ENCODE results near the gene MIOX.

Gene MIOX

DNA sequence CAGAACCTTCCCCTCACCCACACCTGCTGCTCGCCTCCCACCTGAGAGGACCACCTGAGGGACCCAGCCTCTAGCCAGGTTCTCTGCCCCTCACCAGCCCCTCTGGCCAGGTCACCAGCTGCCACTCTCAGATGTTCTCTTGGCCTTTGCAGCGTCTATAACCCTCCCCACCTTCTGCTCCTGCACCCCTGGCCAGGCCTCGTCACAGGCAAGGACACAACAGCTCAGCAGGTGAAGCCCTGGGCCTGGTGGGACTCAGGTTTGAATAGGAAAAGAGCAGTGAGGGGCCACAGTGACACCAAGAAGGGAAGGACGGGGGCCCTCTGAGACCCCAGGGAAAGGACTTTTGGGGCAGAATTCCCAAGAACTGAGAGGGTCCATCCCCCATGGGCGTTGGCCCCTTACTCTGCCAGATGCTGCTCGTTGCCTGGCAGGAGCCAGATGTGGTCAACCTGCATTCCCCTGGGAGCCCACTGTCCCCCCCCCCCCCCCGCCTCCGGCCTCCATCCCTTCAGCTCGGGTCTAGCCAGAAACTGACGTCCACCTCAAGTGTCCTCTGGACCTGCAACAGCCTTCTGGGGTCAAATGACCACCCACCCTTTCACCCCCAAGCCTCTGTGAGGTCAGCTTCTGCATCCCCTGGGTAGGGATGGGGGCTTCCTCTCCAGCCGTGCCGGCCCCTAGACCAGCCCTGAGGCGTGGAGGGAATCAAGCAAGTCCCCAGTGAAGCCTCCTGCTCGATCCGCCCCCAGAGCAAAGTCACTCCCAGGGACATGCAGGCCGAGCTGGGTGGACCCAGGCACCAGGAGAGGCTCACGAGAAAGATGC lies 40.6 kb upstream of the MIOX start:
- in situ Hi-C loops (cut with MboI; ENCODE audit: low sequenced_read_pairs) = no loop called here
- Histone ChIP-seq H3K9me3 (no peaks in the 10 kb centered on the region), H3K36me3 (replicated peaks) (peaks cover 54% of the 10 kb centered on the region)

DNA sequence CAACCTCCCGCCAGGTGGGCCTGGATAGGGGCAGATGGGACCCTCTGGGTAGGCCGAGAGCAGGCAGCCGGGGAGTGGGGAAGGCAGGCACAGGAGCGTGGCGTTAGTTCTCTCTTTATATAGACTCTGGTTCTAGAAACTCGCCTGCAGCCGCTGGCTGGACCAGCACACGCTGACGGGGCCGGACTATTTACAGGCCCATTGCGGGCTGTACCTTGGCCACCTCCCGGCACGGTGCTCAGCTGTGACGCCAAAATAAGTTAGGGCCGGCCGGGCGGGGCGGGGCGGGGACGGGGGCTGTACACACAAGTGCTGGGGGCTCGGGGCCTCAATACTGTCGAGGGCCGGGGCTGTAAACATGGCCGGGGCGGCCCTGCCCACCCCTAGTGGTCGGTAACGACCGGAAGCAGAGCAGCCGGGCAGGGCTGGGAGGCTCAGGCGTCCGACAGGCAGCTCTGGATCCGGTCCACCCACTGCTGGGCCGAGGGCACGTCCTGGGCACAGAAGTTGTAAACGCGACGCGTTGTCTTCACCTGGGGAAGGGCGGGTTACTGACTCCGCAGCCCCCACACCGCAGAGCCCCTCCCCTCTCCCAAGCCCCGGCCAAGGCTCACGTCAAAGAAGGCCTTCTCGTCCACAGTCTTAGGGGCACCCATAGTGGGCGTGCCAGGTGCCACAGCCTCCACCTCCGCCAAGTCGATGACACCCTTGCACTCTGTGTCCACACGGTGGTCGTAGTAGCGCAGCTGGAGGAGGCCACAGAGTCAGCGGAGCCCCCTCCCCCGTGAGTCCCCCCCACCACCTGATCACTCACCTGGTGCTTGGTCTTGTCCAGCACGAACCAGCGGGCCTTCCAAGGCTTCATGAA lies 39.7 kb upstream of the MIOX start:
- in situ Hi-C loops (cut with MboI; ENCODE audit: low sequenced_read_pairs) = no loop called here
- no peak overlapping the region for H3K4me3 ChIP-seq
- H3K27me3 ChIP-seq (ENCODE audit: low read depth) = no peaks in the 10 kb centered on the region
- peaks cover 51% of the 10 kb centered on the region for H3K36me3 ChIP-seq (replicated peaks)
- H3K4me1 ChIP-seq = no peaks in the 10 kb centered on the region
- no peaks in the 10 kb centered on the region for H3K9me3 ChIP-seq
- no peak for DNase-seq (ENCODE audit: low spot score in 2 of 2)

More for the DNA sequence above, 40.6 kb upstream of the MIOX start:
- DNase-seq (ENCODE audit: low spot score in 2 of 2) = no peak
- Histone ChIP-seq H3K4me1 (no peaks in the 10 kb centered on the region), H3K4me3 (no peak overlapping the region), H3K27me3 (ENCODE audit: low read depth) (no peaks in the 10 kb centered on the region)

DNA sequence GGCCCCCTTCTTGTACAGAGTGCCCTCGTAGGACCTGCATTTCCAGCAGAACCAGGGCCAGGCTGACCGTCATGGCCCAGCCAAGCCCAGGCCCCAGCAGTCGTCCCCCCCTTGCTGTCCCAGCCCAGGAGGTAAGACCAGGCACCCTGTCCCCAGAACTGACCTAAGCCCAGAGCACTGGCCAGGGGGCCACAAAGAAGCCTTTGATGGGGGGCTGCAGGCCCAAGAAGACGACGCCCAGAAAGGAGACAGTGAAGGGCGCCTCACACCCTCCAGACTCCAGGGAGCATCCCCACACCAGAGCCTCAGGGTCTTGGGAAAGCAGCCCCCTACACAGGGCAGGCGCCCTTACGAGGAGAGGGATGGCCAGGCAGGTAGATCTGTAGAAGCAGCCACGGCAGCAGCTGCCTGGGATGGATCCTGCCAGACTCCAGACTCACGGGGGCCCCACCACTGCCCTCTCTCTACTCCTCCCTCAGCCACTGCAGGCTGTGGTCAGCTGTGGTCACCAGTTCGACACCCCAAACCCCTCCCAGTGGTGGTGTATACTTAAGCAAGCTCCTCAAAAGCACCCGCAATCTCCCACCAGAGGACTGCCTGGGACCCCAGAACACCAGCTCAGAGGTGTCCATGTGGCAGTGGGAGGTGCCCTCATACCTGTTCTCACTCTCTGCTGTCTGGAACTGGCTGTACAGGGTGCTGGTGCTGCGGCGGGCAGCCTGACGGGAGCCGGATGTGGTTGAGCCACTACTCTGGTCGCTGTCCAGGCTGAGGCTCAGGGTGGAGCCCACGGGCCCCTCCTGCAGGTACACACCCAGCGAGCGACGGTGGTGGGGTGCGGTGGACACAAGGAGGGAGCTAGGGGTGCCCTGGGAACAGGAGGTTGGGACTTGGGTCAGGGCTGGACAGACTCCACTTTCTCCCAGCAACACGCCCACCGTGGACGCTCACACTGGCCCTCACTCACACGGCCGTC lies 38.8 kb upstream of the MIOX start:
- in situ Hi-C loops (cut with MboI; ENCODE audit: low sequenced_read_pairs) = no loop called here
- Histone ChIP-seq H3K4me1 (no peaks in the 10 kb centered on the region; the same call in 1 of the 2 replicates), H3K9me3 (no peaks in the 10 kb centered on the region), H3K36me3 (replicated peaks) (peaks cover 53% of the 10 kb centered on the region), H3K27me3 (ENCODE audit: low read depth) (no peaks in the 10 kb centered on the region), H3K4me3 (no peak overlapping the region)
- DNase-seq (ENCODE audit: low spot score in 2 of 2) = no peak

DNA sequence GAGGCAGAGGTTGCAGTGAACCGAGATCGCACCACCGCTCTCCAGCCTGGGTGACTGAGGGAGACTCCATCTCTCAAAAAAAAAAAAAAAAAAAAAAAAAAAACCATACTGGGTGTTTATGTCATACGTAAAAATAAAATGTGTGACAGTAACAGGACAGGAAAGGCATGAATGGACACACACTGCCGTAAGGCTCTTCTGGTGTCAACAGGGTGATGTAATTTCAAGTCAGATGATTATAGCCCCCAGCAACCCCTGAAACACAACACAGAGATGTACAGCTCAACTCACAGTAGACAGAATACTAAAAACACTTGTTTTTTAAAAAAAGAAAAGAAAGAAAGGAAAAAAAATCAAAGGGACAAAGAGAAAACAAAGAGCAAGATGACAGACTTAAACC lies 34.0 kb upstream of the MIOX start:
- in situ Hi-C loops (cut with MboI; ENCODE audit: low sequenced_read_pairs) = no loop called here
- no peak for DNase-seq (ENCODE audit: low spot score in 2 of 2)
- no peak overlapping the region for H3K4me3 ChIP-seq
- no peaks in the 10 kb centered on the region; the same call in 1 of the 2 replicates for H3K4me1 ChIP-seq
- H3K27me3 ChIP-seq (ENCODE audit: low read depth) = no peaks in the 10 kb centered on the region
- H3K9me3 ChIP-seq = no peaks in the 10 kb centered on the region
- peaks cover 62% of the 10 kb centered on the region for H3K36me3 ChIP-seq (replicated peaks)

DNA sequence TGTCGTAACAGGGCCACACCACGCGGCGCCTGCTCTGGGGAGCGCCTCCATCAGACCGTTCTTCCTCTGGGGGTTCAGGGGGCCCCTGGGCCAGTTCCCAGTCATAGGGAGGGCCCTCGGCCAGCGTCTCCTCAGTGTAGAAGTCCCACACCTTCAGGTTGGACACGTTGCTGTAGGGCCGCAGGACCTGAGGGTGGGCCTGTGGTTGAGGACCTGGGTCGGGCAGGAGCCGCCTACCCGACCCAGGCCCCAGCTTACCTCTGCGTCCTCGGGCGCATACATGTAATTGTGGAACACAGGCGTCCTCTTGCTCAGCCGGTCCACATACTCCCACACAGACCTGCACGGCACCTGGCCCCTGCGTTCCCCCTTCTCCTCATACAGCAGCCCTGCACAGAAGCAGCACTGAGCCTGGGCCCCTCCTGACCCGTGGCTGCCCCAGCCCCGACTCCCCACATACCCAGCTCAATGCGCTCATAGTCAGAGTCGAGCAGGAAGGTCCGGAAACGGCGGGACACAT lies 32.0 kb upstream of the MIOX start:
- DNase-seq (ENCODE audit: low spot score in 2 of 2) = no peak
- no peaks in the 10 kb centered on the region for H3K27me3 ChIP-seq (ENCODE audit: low read depth)
- H3K9me3 ChIP-seq = no peaks in the 10 kb centered on the region
- no peaks in the 10 kb centered on the region; the same call in 1 of the 2 replicates for H3K4me1 ChIP-seq
- in situ Hi-C loops (cut with MboI; ENCODE audit: low sequenced_read_pairs) = no loop called here
- peaks cover 63% of the 10 kb centered on the region for H3K36me3 ChIP-seq (replicated peaks)
- no peak overlapping the region for H3K4me3 ChIP-seq

DNA sequence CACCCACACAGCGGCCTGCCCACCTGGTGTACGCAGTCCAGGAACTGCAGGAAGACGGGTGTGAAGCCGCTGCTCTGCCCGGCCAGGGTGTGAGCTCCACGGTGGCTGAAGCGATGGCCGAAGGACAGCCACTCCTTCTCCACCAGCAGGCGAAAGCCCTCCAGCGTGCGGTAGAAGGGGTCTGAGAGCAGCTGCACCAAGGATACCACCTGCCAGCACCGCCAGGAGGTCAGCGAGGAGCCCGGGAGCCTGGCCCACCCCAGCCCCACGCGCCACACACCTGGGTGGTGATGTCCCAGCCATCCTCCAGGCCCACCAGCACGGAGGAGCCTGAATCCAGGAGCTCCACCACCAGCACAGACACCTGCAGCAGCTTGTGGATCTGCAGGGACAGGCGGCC lies 31.5 kb upstream of the MIOX start:
- Histone ChIP-seq H3K27me3 (ENCODE audit: low read depth) (no peaks in the 10 kb centered on the region), H3K36me3 (replicated peaks) (peaks cover 64% of the 10 kb centered on the region), H3K9me3 (no peaks in the 10 kb centered on the region), H3K4me1 (no peaks in the 10 kb centered on the region; the same call in 1 of the 2 replicates), H3K4me3 (no peak overlapping the region)
- in situ Hi-C loops (cut with MboI; ENCODE audit: low sequenced_read_pairs) = no loop called here
- no peak for DNase-seq (ENCODE audit: low spot score in 2 of 2)

DNA sequence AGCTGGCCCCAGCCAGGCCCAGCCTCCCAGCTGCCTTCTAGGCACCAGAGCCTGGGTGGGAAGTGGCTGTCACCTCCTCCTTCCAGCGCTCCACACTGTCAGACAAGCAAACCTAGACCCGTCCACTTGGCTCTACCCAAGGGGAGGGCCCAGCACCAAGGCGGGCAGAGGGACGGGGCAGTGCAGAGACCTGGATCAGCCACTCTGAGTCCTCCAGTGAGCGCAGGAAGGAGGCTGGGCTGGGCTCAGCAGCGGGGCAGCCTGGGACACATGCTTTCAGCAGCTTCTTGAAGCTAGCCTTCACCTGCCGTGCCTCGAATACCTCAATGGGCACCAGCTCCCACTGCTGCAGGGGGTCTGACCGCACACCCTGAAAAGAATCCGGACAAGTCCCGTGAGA lies 30.6 kb upstream of the MIOX start:
- no peaks in the 10 kb centered on the region; the same call in 1 of the 2 replicates for H3K4me1 ChIP-seq
- no peaks in the 10 kb centered on the region for H3K27me3 ChIP-seq (ENCODE audit: low read depth)
- in situ Hi-C loops (cut with MboI; ENCODE audit: low sequenced_read_pairs) = no loop called here
- peaks cover 72% of the 10 kb centered on the region for H3K36me3 ChIP-seq (replicated peaks)
- H3K9me3 ChIP-seq = no peaks in the 10 kb centered on the region
- H3K4me3 ChIP-seq = no peak overlapping the region
- DNase-seq (ENCODE audit: low spot score in 2 of 2) = no peak

DNA sequence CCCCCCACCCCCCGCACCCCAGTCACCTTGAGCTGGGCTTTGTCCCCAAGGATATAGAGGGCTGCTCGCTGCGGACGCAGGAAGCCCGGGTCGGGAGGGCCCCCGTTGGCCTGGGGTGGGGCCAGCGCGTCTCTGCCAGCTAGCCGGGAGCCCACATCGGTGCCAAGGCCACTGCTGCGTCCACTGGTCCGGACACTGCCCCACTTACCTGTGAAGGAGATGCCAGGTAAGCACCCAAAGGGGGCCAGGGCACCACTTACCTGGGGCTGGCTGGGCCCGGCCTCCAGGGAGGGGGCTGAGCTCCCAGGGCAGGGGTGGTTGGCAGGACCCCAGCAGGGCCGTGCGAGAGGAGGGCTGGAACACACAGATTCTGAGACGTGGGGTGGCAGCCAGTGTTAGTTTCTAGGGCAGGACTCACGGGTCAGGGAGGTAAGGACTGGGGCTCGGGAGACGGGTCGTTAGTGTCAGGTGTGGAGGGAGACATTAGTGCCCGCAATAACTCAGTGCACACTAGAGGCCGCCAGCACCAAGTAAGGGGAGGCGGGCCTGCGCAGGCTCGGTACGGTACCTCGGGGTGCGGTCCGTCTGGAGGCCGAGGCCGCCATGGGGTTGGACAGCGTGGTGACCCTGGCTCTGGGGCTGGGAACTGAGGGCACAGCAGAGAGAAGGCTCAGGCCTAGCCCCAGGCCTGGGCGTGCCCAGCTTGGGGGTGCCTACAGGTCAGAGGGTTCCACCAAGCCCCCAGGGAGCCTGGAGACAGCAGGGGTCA lies 30.0 kb upstream of the MIOX start:
- DNase-seq (ENCODE audit: low spot score in 2 of 2) = no peak
- no peaks in the 10 kb centered on the region; the same call in 1 of the 2 replicates for H3K4me1 ChIP-seq
- peaks cover 78% of the 10 kb centered on the region for H3K36me3 ChIP-seq (replicated peaks)
- H3K4me3 ChIP-seq = no peak overlapping the region
- in situ Hi-C loops (cut with MboI; ENCODE audit: low sequenced_read_pairs) = no loop called here
- no peaks in the 10 kb centered on the region for H3K9me3 ChIP-seq
- H3K27me3 ChIP-seq (ENCODE audit: low read depth) = no peaks in the 10 kb centered on the region

DNA sequence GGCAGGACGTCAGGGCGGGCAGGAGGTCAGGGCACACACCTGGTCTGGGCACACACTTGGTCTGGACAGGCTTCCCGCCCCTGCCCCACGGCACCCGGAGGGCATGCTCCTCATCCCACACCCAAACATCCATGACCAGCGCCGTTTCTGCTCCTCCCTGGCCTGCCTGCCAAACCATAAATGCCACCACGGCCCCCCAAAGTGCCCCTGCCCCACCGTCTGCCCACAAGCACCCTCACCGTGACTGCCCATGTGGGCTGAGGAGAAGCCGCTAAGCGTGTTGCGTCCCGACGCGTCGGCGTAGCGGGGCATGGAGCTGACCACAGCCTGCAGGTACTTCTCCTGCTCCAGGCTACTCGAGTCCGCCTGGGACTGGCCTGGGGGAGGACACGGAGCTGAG lies 27.6 kb upstream of the MIOX start:
- no peaks in the 10 kb centered on the region for H3K9me3 ChIP-seq
- in situ Hi-C loops (cut with MboI; ENCODE audit: low sequenced_read_pairs) = no loop called here
- no peaks in the 10 kb centered on the region for H3K4me1 ChIP-seq
- no peaks in the 10 kb centered on the region for H3K27me3 ChIP-seq (ENCODE audit: low read depth)
- no peak overlapping the region for H3K4me3 ChIP-seq
- peaks cover 83% of the 10 kb centered on the region for H3K36me3 ChIP-seq (replicated peaks)
- no peak for DNase-seq (ENCODE audit: low spot score in 2 of 2)

DNA sequence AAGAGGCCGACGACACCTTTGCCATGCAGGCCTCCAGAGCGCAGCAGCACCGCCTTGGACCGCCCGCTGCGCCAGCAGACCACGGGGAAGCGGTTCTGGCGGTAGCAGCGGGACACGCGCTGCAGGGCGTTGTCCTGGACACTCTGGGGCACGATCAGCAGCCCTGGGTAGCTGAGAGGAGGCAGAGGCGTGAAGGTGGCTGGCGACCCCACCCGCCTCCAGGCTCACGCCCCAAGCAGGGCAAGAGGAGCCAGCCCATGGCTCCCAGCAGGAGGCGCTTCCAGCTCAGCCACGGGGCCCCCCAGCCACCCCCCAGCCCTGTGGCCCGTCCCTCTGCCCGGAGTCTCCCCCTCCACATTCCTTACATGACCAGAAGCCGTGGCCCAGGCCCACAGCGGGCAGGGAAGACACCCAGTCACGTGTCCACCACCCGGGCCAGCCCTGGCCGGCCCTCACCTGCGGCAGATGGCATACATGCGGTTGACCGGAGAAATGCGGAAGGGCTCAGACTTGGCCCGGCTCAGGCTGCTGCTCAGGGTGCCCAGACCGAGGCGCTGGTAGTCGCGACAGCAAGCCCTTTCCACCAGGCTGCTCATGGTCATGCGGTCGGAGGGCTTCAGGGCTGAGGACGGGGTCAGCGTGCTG lies 27.0 kb upstream of the MIOX start:
- in situ Hi-C loops (cut with MboI; ENCODE audit: low sequenced_read_pairs) = no loop called here
- DNase-seq (ENCODE audit: low spot score in 2 of 2) = no peak

DNA sequence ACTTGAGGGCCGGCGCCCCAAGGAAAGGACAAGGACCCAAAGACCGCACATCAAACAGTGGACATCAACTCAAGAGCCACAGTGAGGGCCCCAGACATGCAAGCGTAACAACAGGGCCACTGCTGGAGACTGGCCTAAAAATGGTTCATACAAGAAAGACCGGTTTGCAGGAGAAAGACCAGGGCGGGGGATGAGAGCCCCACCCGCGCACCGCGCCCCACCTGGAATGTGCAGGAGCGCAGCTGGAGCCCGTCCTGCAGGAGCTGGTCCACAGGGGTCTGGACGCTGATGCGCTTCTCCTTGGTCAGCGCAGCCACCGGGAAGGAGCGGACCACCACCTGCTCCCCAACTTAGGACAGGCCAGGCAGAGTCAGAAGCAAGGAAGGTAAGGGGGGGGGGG lies 25.7 kb upstream of the MIOX start:
- DNase-seq (ENCODE audit: low spot score in 2 of 2) = no peak
- Histone ChIP-seq H3K36me3 (replicated peaks) (peaks cover 83% of the 10 kb centered on the region), H3K27me3 (ENCODE audit: low read depth) (no peaks in the 10 kb centered on the region)

More for the DNA sequence above, 27.0 kb upstream of the MIOX start:
- Histone ChIP-seq H3K9me3 (no peaks in the 10 kb centered on the region), H3K4me3 (no peak overlapping the region), H3K36me3 (replicated peaks) (peaks cover 83% of the 10 kb centered on the region), H3K27me3 (ENCODE audit: low read depth) (no peaks in the 10 kb centered on the region), H3K4me1 (no peaks in the 10 kb centered on the region)

DNA sequence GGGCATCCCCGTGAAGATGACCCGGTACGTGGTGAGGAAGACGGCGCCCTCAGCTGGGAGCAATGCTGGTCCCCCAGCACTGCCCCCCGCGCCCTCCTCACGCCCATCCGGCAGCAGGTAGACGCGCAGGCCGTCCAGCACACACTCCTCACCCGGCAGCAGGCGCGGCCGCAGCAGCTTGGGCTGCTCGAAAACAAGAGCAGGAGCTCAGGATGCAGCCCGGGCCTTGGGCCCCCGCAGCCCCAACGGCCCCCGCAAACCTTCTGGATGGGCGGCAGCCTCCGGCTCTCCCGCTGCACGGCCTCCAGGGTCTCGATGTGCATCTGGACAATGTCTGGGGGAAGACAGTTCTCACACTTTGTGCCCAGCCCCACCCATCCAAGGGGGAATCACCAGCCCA lies 25.1 kb upstream of the MIOX start:
- DNase-seq (ENCODE audit: low spot score in 2 of 2) = no peak
- no peaks in the 10 kb centered on the region for H3K27me3 ChIP-seq (ENCODE audit: low read depth)
- in situ Hi-C loops (cut with MboI; ENCODE audit: low sequenced_read_pairs) = no loop called here
- no peaks in the 10 kb centered on the region for H3K4me1 ChIP-seq
- peaks cover 86% of the 10 kb centered on the region for H3K36me3 ChIP-seq (replicated peaks)
- no peak overlapping the region for H3K4me3 ChIP-seq
- H3K9me3 ChIP-seq = no peaks in the 10 kb centered on the region

More for the DNA sequence above, 25.7 kb upstream of the MIOX start:
- Histone ChIP-seq H3K4me3 (no peak overlapping the region), H3K4me1 (no peaks in the 10 kb centered on the region), H3K9me3 (no peaks in the 10 kb centered on the region)
- in situ Hi-C loops (cut with MboI; ENCODE audit: low sequenced_read_pairs) = no loop called here

All from HAP-1 (cell line).